Panc1 (cell line): ENCODE data around the gene CETP.

ENCODE experiments used
- CTCF ChIP-seq: fragments of 450-650 bp; IDR thresholded peaks from 2 replicates; pipeline ENCODE4 v1.5.1; 2017; ENCODE audit warnings: mild to moderate bottlenecking
- POLR2AphosphoS5 ChIP-seq: IDR thresholded peaks from 2 replicates; pipeline ENCODE4 v1.6.1; 2012; ENCODE audit warnings: mild to moderate bottlenecking, low read depth, low read length, moderate library complexity
- REST ChIP-seq, 2 experiments: IDR thresholded peaks; 2 replicates each; pipeline ENCODE4 v1.6.1; 2011 to 2012; ENCODE audit warnings: low read depth in 2 of 2, control low read depth in 1 of 2, low read length in 1 of 2, mild to moderate bottlenecking in 1 of 2, moderate library complexity in 1 of 2; ENCODE audit not compliant: insufficient read depth in 1 of 2
- SIN3A ChIP-seq: IDR thresholded peaks from 2 replicates; pipeline ENCODE4 v1.6.1; 2012; ENCODE audit warnings: low read depth, mild to moderate bottlenecking, low read length, moderate library complexity, borderline replicate concordance; ENCODE audit not compliant: insufficient read depth
- TCF7L2 ChIP-seq: IDR thresholded peaks from 2 replicates; pipeline ENCODE4 v1.6.1; 2011; ENCODE audit warnings: mild to moderate bottlenecking, low read depth, low read length, inconsistent platforms

GRCh38 chr16:56950455-56950854, 11.3 kb upstream of the CETP start:
- TF ChIP-seq CTCF (no peak), POLR2AphosphoS5 (no peak), REST (IDR thresholded peaks at IDR 0.05; ENCODE audit: insufficient read depth in 1 of 2, low read depth in 2 of 2, low read length in 1 of 2) (no peak), SIN3A (no peak), TCF7L2 (no peak)
